MM.1S (cell line): Measurements from ENCODE around the gene CBX3.

Source experiments
- CTCF ChIP-seq: fragments of 300-600 bp; sonication (generic); IDR thresholded peaks from 2 replicates; pipeline ENCODE4 v1.5.1; 2016; ENCODE audit warnings: antibody characterized with exemption, low read length, mixed read lengths
- EZH2phosphoT487 ChIP-seq: fragments of 300-600 bp; sonication (generic); IDR thresholded peaks from 2 replicates; pipeline ENCODE4 v1.6.1; 2018; ENCODE audit warnings: antibody characterized with exemption, low read length

DNA sequence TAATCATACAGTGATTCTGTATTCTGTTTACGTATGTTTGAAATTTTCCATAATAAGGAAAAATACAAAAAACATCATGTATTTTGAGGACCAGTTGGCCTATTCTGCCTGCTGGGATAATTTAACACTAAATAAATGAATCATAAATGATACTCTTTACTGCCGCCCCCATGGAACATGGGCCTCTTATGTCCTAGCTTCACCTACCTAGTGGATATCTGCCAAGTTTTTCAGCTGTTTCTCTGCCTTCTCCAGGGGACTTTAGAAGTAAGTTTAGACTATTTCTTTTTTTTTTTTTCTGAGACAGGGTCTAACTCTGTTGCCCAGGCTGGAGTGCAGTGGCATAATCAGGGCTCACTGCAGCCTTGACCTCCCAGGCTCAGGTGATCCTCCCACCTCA, 39.1 kb upstream of the CBX3 start:
- TF ChIP-seq CTCF (no peak), EZH2phosphoT487 (no peak)
